OCI-M2 (cell line): ENCODE data around the gene IFNB1.

Source experiments
- DNase-seq: peaks from one replicate; lab custom pipeline; 2025; ENCODE audit not compliant: unreplicated experiment; lab: John Stamatoyannopoulos, UW

IFNB1 gene

GRCh38 chr9:21077781-21078180, at the start of gene IFNB1:
IFNB1 (minus strand) TSS chr9:21077942; CDS start chr9:21077869, 73 bp downstream.
- no peak for DNase-seq

- DNase-seq, result no peak
Observed at GRCh38 chr9:21121595-21122251, 44.0 kb upstream of the IFNB1 start.

GRCh38 chr9:21121079-21121478, 43.3 kb upstream of the IFNB1 start:
- no peak for DNase-seq

- no peak for DNase-seq
Observed at GRCh38 chr9:21119093-21119770, 41.5 kb upstream of the IFNB1 start.

- no peak for DNase-seq
Observed at GRCh38 chr9:21114311-21114710, 36.6 kb upstream of the IFNB1 start.

- peak; percentile 39 for DNase-seq
Observed at GRCh38 chr9:21110708-21111576, 33.2 kb upstream of the IFNB1 start.

- no peak for DNase-seq
Observed at GRCh38 chr9:21104787-21105186, 27.0 kb upstream of the IFNB1 start.

GRCh38 chr9:21102305-21102704, 24.6 kb upstream of the IFNB1 start:
- DNase-seq, result no peak

- no peak for DNase-seq
Observed at GRCh38 chr9:21097817-21098216, 20.1 kb upstream of the IFNB1 start.

- no peak for DNase-seq
Observed at GRCh38 chr9:21096901-21097255, 19.1 kb upstream of the IFNB1 start.

- DNase-seq, result no peak
Observed at GRCh38 chr9:21096172-21096900, 18.6 kb upstream of the IFNB1 start.

GRCh38 chr9:21095561-21095960, 17.8 kb upstream of the IFNB1 start:
- no peak for DNase-seq

GRCh38 chr9:21086538-21086937, 8.8 kb upstream of the IFNB1 start:
- DNase-seq, result no peak

GRCh38 chr9:21085005-21085404, 7.3 kb upstream of the IFNB1 start:
- no peak for DNase-seq

- DNase-seq, result no peak
Observed at GRCh38 chr9:21084242-21084850, 6.6 kb upstream of the IFNB1 start.

- no peak for DNase-seq
Observed at GRCh38 chr9:21082671-21083070, 4.9 kb upstream of the IFNB1 start.

- DNase-seq, result no peak
Observed at GRCh38 chr9:21081999-21082398, 4.3 kb upstream of the IFNB1 start.

- no peak for DNase-seq
Observed at GRCh38 chr9:21081451-21081850, 3.7 kb upstream of the IFNB1 start.

- DNase-seq, result no peak
Observed at GRCh38 chr9:21080793-21081192, 3.1 kb upstream of the IFNB1 start.

GRCh38 chr9:21078702-21079101, 960 bp upstream of the IFNB1 start:
- no peak for DNase-seq

GRCh38 chr9:21075484-21075883, 2.3 kb downstream of the IFNB1 start:
- no peak for DNase-seq
